ENCODE data around the gene SCAI. TPM values are rescaled to one million over a fixed set of nuclear protein-coding genes. Genes with fewer than 3 reads are reported as not detected.

Gene SCAI
- total and polyA plus RNA-seq, 2 experiments from 2014 or later: 13.3 to 35.0 TPM

- Histone ChIP-seq H3K4me1 (ENCODE audit: insufficient read depth) (no peaks in the 10 kb centered on the region), H3K4me2 (no peak overlapping the region), H3K9me2 (ENCODE audit: insufficient read depth) (no peaks in the 10 kb centered on the region), H3K27me3 (ENCODE audit: insufficient read depth) (no peaks in the 10 kb centered on the region), H3K4me3 (no peak overlapping the region), H3K27ac (ENCODE audit: low read depth) (no peak overlapping the region), H4K20me1 (replicated peaks; ENCODE audit: insufficient read depth) (no peaks in the 10 kb centered on the region), H2AFZ (no peak overlapping the region), H3K79me2 (replicated peaks; ENCODE audit: insufficient read depth) (no peaks in the 10 kb centered on the region), H3K36me3 (ENCODE audit: insufficient read depth) (no peaks in the 10 kb centered on the region; the same call in 1 of the 2 replicates), H3F3A (replicated peaks; ENCODE audit: low read depth) (no peaks in the 10 kb centered on the region)
- Mint-ChIP-seq H3K4me1 (no peaks in the 10 kb centered on the region), H3K27ac (no peak overlapping the region), H3K27me3 (ENCODE audit: insufficient read depth, low read depth, poor library complexity) (no peaks in the 10 kb centered on the region), H3K4me3 (no peak overlapping the region), H3K9me3 (no peaks in the 10 kb centered on the region), H3K36me3 (ENCODE audit: low read depth) (peaks cover 2% of the 10 kb centered on the region; the same call in 2 of the 3 replicates)
- ATAC-seq (no peak), DNase-seq (ENCODE audit: low spot score) (no peak)
- TF ChIP-seq REST (IDR thresholded peaks at IDR 0.05; ENCODE audit: unreplicated experiment) (no peak), ZNF114 (CRISPR knock-in tag; IDR thresholded peaks at IDR 0.05) (no peak), POLR2AphosphoS5 (IDR thresholded peaks at IDR 0.05; ENCODE audit: low read depth) (no peak), EZH2phosphoT487 (IDR thresholded peaks at IDR 0.05; ENCODE audit: unreplicated experiment) (no peak), CTCF (conservative IDR thresholded peaks at IDR 0.05; ENCODE audit: low read depth in 2 of 2) (no peak), EZH2 (IDR thresholded peaks at IDR 0.05; ENCODE audit: low read depth, unreplicated experiment) (no peak), NANOG (IDR thresholded peaks at IDR 0.05; ENCODE audit: borderline replicate concordance) (no peak), ZNF331 (CRISPR knock-in tag; IDR thresholded peaks at IDR 0.05; ENCODE audit: low read depth) (no peak), JUNB (IDR thresholded peaks at IDR 0.05; ENCODE audit: unreplicated experiment) (no peak), ZNF462 (CRISPR knock-in tag; IDR thresholded peaks at IDR 0.05) (no peak), ETS1 (IDR thresholded peaks at IDR 0.05) (no peak), STAT1 (IDR thresholded peaks at IDR 0.05; ENCODE audit: unreplicated experiment) (no peak), CREB1 (CRISPR knock-in tag; IDR thresholded peaks at IDR 0.05; ENCODE audit: low read depth) (no peak)
Measured at GRCh38 chr9:124949387-124949786, 193.9 kb downstream of the SCAI start.
